H9 (cell line): ENCODE results near the gene GOLGA8M. TPM values are rescaled to one million over a fixed set of nuclear protein-coding genes. Genes with fewer than 3 reads are reported as not detected.
"Not testable (repeated sequence)": the region's sequence is repeated elsewhere in the genome, so short reads cannot be mapped to it uniquely, and the experiment has no call there.

Source experiments
- DNase-seq: peaks from one replicate; pipeline ENCODE4 v3.0.0-alpha.2; 2017
- H2AFZ ChIP-seq: one replicate; pipeline ENCODE4 v1.6.1; 2013; ENCODE audit warnings: mild to moderate bottlenecking, low read length, control low read depth, moderate library complexity
- H2AK5ac ChIP-seq: 2 replicates; pipeline ENCODE4 v1.6.1; 2013; ENCODE audit warnings: low read length, control low read depth, mixed read lengths; ENCODE audit not compliant: insufficient read length
- H2BK120ac ChIP-seq: one replicate; pipeline ENCODE4 v1.6.1; 2013; ENCODE audit warnings: low read depth, mild to moderate bottlenecking, low read length, control low read depth, inconsistent platforms; ENCODE audit not compliant: poor library complexity, severe bottlenecking
- H2BK12ac ChIP-seq: 2 replicates; pipeline ENCODE4 v1.6.1; 2013; ENCODE audit warnings: low read length, control low read depth, mixed read lengths, low read depth; ENCODE audit not compliant: insufficient read length
- H2BK15ac ChIP-seq: 2 replicates; pipeline ENCODE4 v1.6.1; 2013; ENCODE audit warnings: low read depth, low read length, control low read depth
- H2BK20ac ChIP-seq: one replicate; pipeline ENCODE4 v1.6.1; 2013; ENCODE audit warnings: low read depth, mild to moderate bottlenecking, low read length, control low read depth, inconsistent platforms; ENCODE audit not compliant: poor library complexity, severe bottlenecking
- H2BK5ac ChIP-seq: 2 replicates; pipeline ENCODE4 v1.6.1; 2013; ENCODE audit warnings: low read length, control low read depth, mixed read lengths; ENCODE audit not compliant: insufficient read length
- H3K14ac ChIP-seq: 2 replicates; pipeline ENCODE4 v1.6.1; 2013; ENCODE audit warnings: low read length, control low read depth; ENCODE audit not compliant: insufficient read depth
- H3K18ac ChIP-seq: 2 replicates; pipeline ENCODE4 v1.6.1; 2013; ENCODE audit warnings: low read depth, mild to moderate bottlenecking, mixed read lengths, low read length, control low read depth; ENCODE audit not compliant: insufficient read length
- H3K23ac ChIP-seq: 2 replicates; pipeline ENCODE4 v1.6.1; 2013; ENCODE audit warnings: low read length, control low read depth, mixed read lengths, low read depth; ENCODE audit not compliant: insufficient read length
- H3K23me2 ChIP-seq: 2 replicates; pipeline ENCODE4 v1.6.1; 2013; ENCODE audit warnings: low read depth, mild to moderate bottlenecking, mixed read lengths, low read length, control low read depth; ENCODE audit not compliant: insufficient read length, poor library complexity, severe bottlenecking
- H3K27ac ChIP-seq: 2 replicates; pipeline ENCODE4 v1.5.1; 2013; ENCODE audit warnings: low read length, control low read depth, mixed read lengths, low read depth; ENCODE audit not compliant: insufficient read length
- H3K27me3 ChIP-seq: 2 replicates; pipeline ENCODE4 v1.6.1; 2013; ENCODE audit warnings: low read length, control low read depth, inconsistent platforms; ENCODE audit not compliant: insufficient read depth
- H3K4ac ChIP-seq: 2 replicates; pipeline ENCODE4 v1.6.1; 2013; ENCODE audit warnings: low read depth, mild to moderate bottlenecking, control low read depth, inconsistent platforms, low read length, moderate library complexity
- H3K4me1 ChIP-seq: 2 replicates; pipeline ENCODE4 v1.6.1; 2013; ENCODE audit warnings: low read length, control low read depth, inconsistent platforms; ENCODE audit not compliant: insufficient read depth
- H3K4me2 ChIP-seq: 2 replicates; pipeline ENCODE4 v1.6.1; 2013; ENCODE audit warnings: low read length, control low read depth, mixed read lengths; ENCODE audit not compliant: insufficient read length, insufficient read depth
- H3K56ac ChIP-seq: 2 replicates; pipeline ENCODE4 v1.6.1; 2013; ENCODE audit warnings: low read depth, mild to moderate bottlenecking, mixed read lengths, low read length, control low read depth; ENCODE audit not compliant: insufficient read length
- H3K79me1 ChIP-seq: 2 replicates; pipeline ENCODE4 v1.6.1; 2013; ENCODE audit warnings: low read depth, mild to moderate bottlenecking, moderate library complexity, low read length, control low read depth, inconsistent platforms; ENCODE audit not compliant: insufficient read depth, poor library complexity, severe bottlenecking
- H3K79me2 ChIP-seq: 2 replicates; pipeline ENCODE4 v1.6.1; 2013; ENCODE audit warnings: low read length, control low read depth, inconsistent platforms; ENCODE audit not compliant: insufficient read depth
- H3K9ac ChIP-seq: 2 replicates; pipeline ENCODE4 v1.6.1; 2013; ENCODE audit warnings: low read length, control low read depth, mixed read lengths; ENCODE audit not compliant: insufficient read length; ENCODE audit errors: extremely low read depth
- H3K9me3 ChIP-seq: one replicate; pipeline ENCODE4 v1.6.1; 2013; ENCODE audit warnings: low read depth, low read length, inconsistent platforms; ENCODE audit not compliant: control insufficient read depth
- H3T11ph ChIP-seq: one replicate; pipeline ENCODE4 v1.6.1; 2013; ENCODE audit warnings: mild to moderate bottlenecking, low read length, control low read depth, inconsistent platforms
- H4K20me1 ChIP-seq: one replicate; pipeline ENCODE4 v1.6.1; 2013; ENCODE audit not compliant: control insufficient read depth, insufficient read length, insufficient read depth
- H4K5ac ChIP-seq: 2 replicates; pipeline ENCODE4 v1.6.1; 2013; ENCODE audit warnings: low read depth, mild to moderate bottlenecking, mixed read lengths, low read length, control low read depth; ENCODE audit not compliant: insufficient read length
- H4K8ac ChIP-seq: replicated peaks from 2 replicates; pipeline ENCODE4 v1.6.1; 2013; ENCODE audit warnings: low read length, control low read depth, mixed read lengths, low read depth; ENCODE audit not compliant: insufficient read length
- H4K91ac ChIP-seq: 2 replicates; pipeline ENCODE4 v1.6.1; 2013; ENCODE audit warnings: low read depth, mild to moderate bottlenecking, moderate library complexity, mixed read lengths, low read length, control low read depth; ENCODE audit not compliant: insufficient read length
- H3K27ac Mint-ChIP-seq, 3 experiments: 2 replicates in 2 of 3; 3 replicates in 1 of 3; pipeline ENCODE4 v1.8.0; 2020 to 2021; ENCODE audit warnings: mixed read lengths in 3 of 3, mild to moderate bottlenecking in 1 of 3, moderate library complexity in 1 of 3
- H3K27me3 Mint-ChIP-seq: 2 replicates; pipeline ENCODE4 v1.8.0; 2021; ENCODE audit warnings: low read depth, mild to moderate bottlenecking, moderate library complexity, mixed read lengths
- H3K36me3 Mint-ChIP-seq, 3 experiments: 2 replicates in 2 of 3; 3 replicates in 1 of 3; pipeline ENCODE4 v1.8.0; 2020 to 2021; ENCODE audit warnings: low read depth in 3 of 3, mixed read lengths in 3 of 3; ENCODE audit not compliant: insufficient read depth in 1 of 3
- H3K4me1 Mint-ChIP-seq, 2 experiments: 2 replicates each; pipeline ENCODE4 v1.8.0; 2020; ENCODE audit warnings: mixed read lengths in 2 of 2
- H3K4me3 Mint-ChIP-seq, 2 experiments: 2 replicates in 1 of 2; 3 replicates in 1 of 2; pipeline ENCODE4 v1.8.0; 2020 to 2021; ENCODE audit warnings: mild to moderate bottlenecking in 2 of 2, mixed read lengths in 2 of 2, moderate library complexity in 1 of 2
- H3K9me3 Mint-ChIP-seq, 2 experiments: 2 replicates in 1 of 2; 3 replicates in 1 of 2; pipeline ENCODE4 v1.8.0; 2020; ENCODE audit warnings: mild to moderate bottlenecking in 2 of 2, mixed read lengths in 2 of 2, moderate library complexity in 1 of 2
- WGBS: extraction: QIAGEN DNeasy Blood & Tissue Kit; methylation state at CpG from one replicate; pipeline ENCODE4 v1.1.7; 2013; ENCODE audit warnings: missing lambda C conversion rate, low lambda C conversion rate, mixed read lengths; ENCODE audit not compliant: insufficient read length; ENCODE audit errors: extremely low coverage; 5-methylcytosine and 5-hydroxymethylcytosine counted together
- total RNA-seq: library from RNA; stranded (reverse); gene quantifications from 2 replicates; pipeline ENCODE4 v1.2.1, GENCODE V29; 2021

Gene GOLGA8M
- total RNA-seq, 1 experiment from 2014 or later = not detected

DNA sequence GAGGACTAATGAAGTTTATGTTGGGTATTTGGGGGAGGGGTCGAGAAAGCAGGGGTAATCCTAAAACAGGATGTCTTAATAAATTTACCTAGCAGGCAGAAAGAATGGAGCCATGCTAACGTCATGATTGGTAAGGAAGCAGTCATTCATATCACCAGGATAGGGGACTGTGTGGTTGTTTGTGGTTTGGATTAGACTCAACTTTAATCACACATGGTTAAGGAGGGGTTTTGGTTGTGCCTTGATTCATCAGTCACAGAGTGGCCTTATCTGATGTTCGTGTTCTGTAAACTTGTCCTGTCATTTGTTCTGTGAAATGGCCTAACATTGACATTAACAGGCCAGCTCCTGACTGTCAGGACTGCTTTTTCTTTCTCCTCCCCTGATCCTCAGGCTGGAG, 40.1 kb downstream of the GOLGA8M start:
- H3K27ac Mint-ChIP-seq, H3K9ac ChIP-seq, H4K5ac ChIP-seq, H4K20me1 ChIP-seq, H3K9me3 Mint-ChIP-seq, H3K4me1 Mint-ChIP-seq, H3K27me3 Mint-ChIP-seq, H4K8ac ChIP-seq, H2BK5ac ChIP-seq, H3K14ac ChIP-seq, DNase-seq, H3K36me3 Mint-ChIP-seq, H3K56ac ChIP-seq, H3K23ac ChIP-seq, H3K4ac ChIP-seq, H2BK15ac ChIP-seq, H3K27ac ChIP-seq, H4K91ac ChIP-seq, H3T11ph ChIP-seq, H3K18ac ChIP-seq, H3K27me3 ChIP-seq, H3K9me3 ChIP-seq, H3K79me2 ChIP-seq, H3K4me1 ChIP-seq, H3K4me3 Mint-ChIP-seq, H3K79me1 ChIP-seq, H2BK20ac ChIP-seq, H3K23me2 ChIP-seq, H3K4me2 ChIP-seq, H2BK120ac ChIP-seq, H2AFZ ChIP-seq, H2BK12ac ChIP-seq, H2AK5ac ChIP-seq: not testable (repeated sequence)
- no CpG with 5 or more reads among the region's 3 CpGs for WGBS

DNA sequence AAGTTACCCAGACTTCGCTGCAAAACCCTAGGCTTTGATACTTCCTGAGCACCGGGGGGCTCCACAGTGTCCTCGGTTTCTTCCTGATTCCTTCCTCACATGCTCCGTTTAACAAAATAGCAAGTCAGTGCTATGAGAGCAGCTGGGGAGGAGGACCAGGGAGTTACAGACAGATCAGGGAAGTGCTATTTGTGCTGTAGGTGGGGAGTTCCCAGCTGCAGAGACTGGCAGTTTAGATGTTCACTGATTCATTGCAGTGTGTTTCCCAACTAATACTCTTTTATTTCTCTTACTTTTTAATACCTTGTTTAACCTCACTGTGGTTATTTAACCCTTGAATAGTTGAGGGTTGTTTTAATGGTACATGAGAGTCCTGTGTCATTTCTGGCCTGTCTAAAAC, 45.8 kb downstream of the GOLGA8M start:
- not testable (repeated sequence) for H3K27ac ChIP-seq, H3K4me1 Mint-ChIP-seq, H3K14ac ChIP-seq, H2BK5ac ChIP-seq, H4K20me1 ChIP-seq, H3K9me3 ChIP-seq, H3K56ac ChIP-seq, H4K91ac ChIP-seq, H3T11ph ChIP-seq, H3K4me3 Mint-ChIP-seq, H3K4me1 ChIP-seq, H4K5ac ChIP-seq, DNase-seq, H3K9ac ChIP-seq, H3K27ac Mint-ChIP-seq, H3K18ac ChIP-seq, H2BK120ac ChIP-seq, H3K4ac ChIP-seq, H3K9me3 Mint-ChIP-seq, H3K27me3 ChIP-seq, H2AFZ ChIP-seq, H3K23ac ChIP-seq, H2BK20ac ChIP-seq, H3K36me3 Mint-ChIP-seq, H3K27me3 Mint-ChIP-seq, H3K4me2 ChIP-seq, H4K8ac ChIP-seq, H3K79me1 ChIP-seq, H3K79me2 ChIP-seq, H3K23me2 ChIP-seq, H2BK12ac ChIP-seq, H2AK5ac ChIP-seq, H2BK15ac ChIP-seq
- no CpG with 5 or more reads among the region's 4 CpGs for WGBS
